Pancreas (tissue), 10 donors: Measurements from ENCODE around the gene SARS2. TPM values are rescaled to one million over a fixed set of nuclear protein-coding genes. Genes with fewer than 3 reads are reported as not detected.

ENCODE experiments used
- ATAC-seq, 4 donors: fragments of 200-7000 bp; cut with Tn5 transposase; one replicate each; pipeline versions ENCODE4 v1.8.0 to v1.9.1; 2020; ENCODE audit warnings: mild to moderate bottlenecking in 4 of 4, moderate library complexity in 4 of 4
- DNase-seq, 6 donors: peaks; one replicate each; pipeline ENCODE4 v3.0.0-alpha.2; 2020
- FAIRE-seq: peaks from 2 replicates; lab custom pipeline; 2012; peaks lifted over from hg19 to GRCh38; lab: Jason Lieb, UNC
- H3K27ac ChIP-seq, 4 donors: fragments of 200-600 bp; sonication (generic); 1 replicate in 3 of 4; 2 replicates in 1 of 4; pipeline versions ENCODE4 v1.5.0 to v1.8.0; 2020
- H3K27me3 ChIP-seq, 4 donors: fragments of 200-600 bp; one replicate each; pipeline ENCODE4 v1.8.0; 2021
- H3K36me3 ChIP-seq, 3 donors: fragments of 200-600 bp; sonication (generic) in 1 of 3; one replicate each; pipeline versions ENCODE4 v1.5.0 to v1.8.0; 2020 to 2021
- H3K4me1 ChIP-seq, 3 donors: fragments of 200-600 bp; one replicate each; pipeline ENCODE4 v1.8.0; 2021
- H3K4me3 ChIP-seq, 4 donors: fragments of 200-600 bp; sonication (generic) in 2 of 4; one replicate each; pipeline versions ENCODE4 v1.5.0 to v1.8.0; 2020 to 2021
- H3K9me3 ChIP-seq, 4 donors: fragments of 200-600 bp; one replicate each; pipeline ENCODE4 v1.8.0; 2021
- CTCF ChIP-seq, 4 donors: fragments of 200-600 bp; sonication (generic) in 3 of 4; IDR thresholded peaks; one replicate each; pipeline versions ENCODE4 v1.5.0 to v1.8.0; 2021; ENCODE audit warnings: antibody characterized with exemption in 4 of 4
- WGBS, 2 donors: extraction: QIAGEN DNeasy Blood & Tissue Kit; methylation state at CpG; one replicate each; pipeline ENCODE4 v1.1.7; 2013; 5-methylcytosine and 5-hydroxymethylcytosine counted together
- intact Hi-C, 3 donors: fragments of 100-400 bp; cut with DNase I; formaldehyde crosslinking; loops; one replicate each; pipeline versions ENCODE4 v1.11.1 to v1.14.2; 2022
- polyA plus RNA-seq, 2 donors: library from polyadenylated mRNA; stranded (reverse); fragments of 200-250 nt; gene quantifications; one replicate each; pipeline ENCODE4 v1.2.3, GENCODE V29; 2013
- total RNA-seq, 6 donors: library from RNA; stranded (reverse); fragmentation: NEBNext Ultra II Directional in 4 of 6; extraction: Animal tissue kit (Norgen Biotek cat#: 25700) in 4 of 6; gene quantifications; one replicate each; pipeline versions ENCODE4 v1.2.1 to v1.2.4, GENCODE V29; 2021 to 2023
- donor health status: healthy with polysubstance abuse.
- donor health status: DM: no; HTN: no; CAD: no; lungs with moderate emphysema.
- donor health status: DM: no; HTN: no; CAD: no.
- donor health status: control.
- donor health status: control.
- donor health status: Bipolar disorder and iron deficiency.
- donor health status: DM: yes; HTN: yes; CAD: no.
- donor health status: DM: no; HTN: no; CAD: no.
- donor health status: DM: no; HTN: no; CAD: no.
- donor health status: DM: yes; HTN: yes; CAD: no.

The SARS2 gene
- total and polyA plus RNA-seq, 8 donors, result 8.8 to 80.6 (median 15.4) TPM

GRCh38 chr19:38919837-38920601, 10.5 kb downstream of the SARS2 start:
- WGBS, 2 donors, result 76 to 78% methylated on average over 21 of the region's 21 CpGs
- no peak overlapping the region for H3K27ac ChIP-seq
- no peaks in the 10 kb centered on the region for H3K4me1 ChIP-seq
- no peak for TF ChIP-seq CTCF (IDR thresholded peaks at IDR 0.05)
- FAIRE-seq (no peak), ATAC-seq (no peak), DNase-seq (peak in 1 of 6 donors; percentile 49)
- H3K9me3 ChIP-seq, result no peaks in the 10 kb centered on the region
- no peaks in the 10 kb centered on the region for H3K36me3 ChIP-seq
- no peaks in the 10 kb centered on the region for H3K27me3 ChIP-seq
- intact Hi-C loops, result loop anchor here in 1 of 3 donors (10.0 kb wide), 1 partner anchor 405 kb away; no protein-coding TSS in a partner anchor
- no peak overlapping the region for H3K4me3 ChIP-seq

DNA sequence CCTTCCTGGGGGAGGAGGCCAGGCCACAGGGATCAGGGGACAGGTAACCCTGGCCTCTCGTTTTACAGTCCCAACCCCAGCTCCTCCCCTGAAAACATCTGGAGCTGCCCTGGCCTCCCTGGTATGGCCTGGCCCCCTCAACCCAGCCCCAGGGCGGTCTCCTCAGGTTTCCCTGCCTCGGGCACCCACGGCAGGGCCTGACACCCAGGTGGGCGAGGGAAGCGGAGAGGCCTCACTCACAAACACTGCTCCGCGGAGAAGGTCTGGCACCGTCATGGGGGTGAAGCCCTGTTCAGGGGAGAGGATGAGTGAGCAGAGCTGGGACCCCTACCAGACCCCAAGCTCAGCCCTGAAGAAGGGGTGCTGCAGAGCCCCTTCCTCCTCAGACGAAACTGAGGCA, 12.0 kb downstream of the SARS2 start:
- no peak for FAIRE-seq
- H3K4me3 ChIP-seq, result no peak overlapping the region
- intact Hi-C loops, result no loop called here
- no peaks in the 10 kb centered on the region for H3K9me3 ChIP-seq
- 87 to 92% methylated on average over 10 of the region's 10 CpGs for WGBS, 2 donors
- TF ChIP-seq CTCF (IDR thresholded peaks at IDR 0.05), result no peak
- H3K36me3 ChIP-seq, result no peaks in the 10 kb centered on the region
- DNase-seq, result peak in 3 of 6 donors; percentile 13 to 51 (median 51)
- H3K27ac ChIP-seq, result no peak overlapping the region
- ATAC-seq, result no peak
- H3K27me3 ChIP-seq, result no peaks in the 10 kb centered on the region
- H3K4me1 ChIP-seq, result no peaks in the 10 kb centered on the region

DNA sequence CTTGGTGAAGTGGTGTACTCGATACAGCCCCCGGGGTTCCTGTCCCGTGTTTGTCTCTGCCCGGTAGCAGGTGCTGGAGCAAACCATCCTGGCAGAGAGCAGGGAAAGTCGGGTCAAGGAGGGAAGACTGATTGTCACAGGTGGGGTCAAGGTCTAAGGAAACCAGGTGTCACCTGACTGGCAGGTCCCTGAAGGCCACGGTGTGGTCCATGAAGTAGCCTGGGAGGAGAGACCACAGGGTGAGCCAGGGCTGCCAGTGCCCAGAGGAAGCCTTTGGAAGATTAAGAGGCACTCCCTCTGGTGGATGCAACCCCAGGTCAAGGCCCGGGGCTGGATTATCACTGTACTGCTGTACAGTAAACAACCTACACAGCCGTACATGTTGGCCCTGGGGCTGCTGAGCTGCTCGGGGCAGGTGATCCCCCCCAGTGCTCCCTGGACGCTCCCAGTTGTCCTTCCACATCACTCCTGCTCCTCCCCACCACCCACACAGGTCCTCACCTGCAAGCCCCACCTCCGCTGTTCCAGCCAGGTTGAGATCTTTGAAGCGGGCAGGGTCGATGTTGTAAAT, 12.6 kb downstream of the SARS2 start:
- H3K4me3 ChIP-seq, result no peak overlapping the region
- no peak for FAIRE-seq
- WGBS, 2 donors, result 67 to 69% methylated on average over 13 of the region's 13 CpGs
- no peaks in the 10 kb centered on the region for H3K27me3 ChIP-seq
- peak in 2 of 4 donors; percentile 15 to 32 for ATAC-seq
- H3K9me3 ChIP-seq, result no peaks in the 10 kb centered on the region
- H3K4me1 ChIP-seq, result no peaks in the 10 kb centered on the region
- peak in 1 of 6 donors; percentile 55 for DNase-seq
- H3K36me3 ChIP-seq, result no peaks in the 10 kb centered on the region
- no peak for TF ChIP-seq CTCF (IDR thresholded peaks at IDR 0.05)
- no peak overlapping the region for H3K27ac ChIP-seq
- intact Hi-C loops, result no loop called here

DNA sequence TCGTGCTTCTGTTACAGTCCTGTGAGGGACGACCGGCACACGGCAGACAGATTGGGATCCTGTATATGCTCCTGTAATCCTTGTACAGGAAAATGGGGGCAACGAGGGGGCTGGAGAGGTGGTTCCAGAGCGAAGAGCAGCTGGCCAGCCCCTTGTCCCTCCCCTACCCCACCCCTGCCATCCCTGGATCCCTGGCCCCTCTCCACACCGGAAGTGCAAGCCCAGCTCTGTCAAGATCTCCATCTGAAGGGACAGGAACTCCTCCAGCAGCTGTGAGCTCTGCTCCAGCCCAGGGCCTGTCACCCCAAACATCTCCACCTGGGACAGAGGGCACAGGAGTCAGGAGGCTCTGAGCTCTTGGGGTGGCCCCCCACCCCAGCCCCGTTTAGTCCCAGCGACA, 13.0 kb downstream of the SARS2 start:
- Histone ChIP-seq H3K36me3 (no peaks in the 10 kb centered on the region), H3K4me1 (no peaks in the 10 kb centered on the region), H3K27ac (no peak overlapping the region), H3K4me3 (no peak overlapping the region), H3K27me3 (no peaks in the 10 kb centered on the region), H3K9me3 (no peaks in the 10 kb centered on the region)
- no peak for TF ChIP-seq CTCF (IDR thresholded peaks at IDR 0.05)
- WGBS, 2 donors, result 83 to 87% methylated on average over 9 of the region's 9 CpGs
- DNase-seq (peak in 2 of 6 donors; percentile 24 to 52), ATAC-seq (no peak), FAIRE-seq (no peak)
- intact Hi-C loops, result no loop called here
